ENCODE results near the gene PATJ. TPM values are rescaled to one million over a fixed set of nuclear protein-coding genes. Genes with fewer than 3 reads are reported as not detected.
"Not testable (repeated sequence)": the region's sequence is repeated elsewhere in the genome, so short reads cannot be mapped to it uniquely, and the experiment has no call there.

Gene PATJ
- total and polyA plus RNA-seq, 3 donors from 2014 or later, result 12.9 to 44.5 (median 21.6) TPM

GRCh38 chr1:62142496-62142895 is 400.2 kb downstream of the PATJ start:
- WGBS, 2 donors, result 63 to 64% methylated on average over 5 of the region's 5 CpGs
- Histone ChIP-seq H3K9me3 (no peaks in the 10 kb centered on the region), H3K4me3 (no peak overlapping the region), H3K27ac (no peak overlapping the region), H3K36me3 (ENCODE audit: low read depth, missing control alignments) (no peaks in the 10 kb centered on the region), H3K27me3 (no peaks in the 10 kb centered on the region), H3K4me1 (no peaks in the 10 kb centered on the region)
- intact Hi-C loops (cut with DNase I; ENCODE audit: low total_unique reads), result no loop called here
- TF ChIP-seq CTCF (IDR thresholded peaks at IDR 0.05) (no peak), POLR2A (IDR thresholded peaks at IDR 0.05) (no peak)
- DNase-seq, result no peak

GRCh38 chr1:62144238-62144831 is 402.1 kb downstream of the PATJ start:
- H3K4me3 ChIP-seq, result no peak overlapping the region
- DNase-seq, result peak; percentile 56
- TF ChIP-seq CTCF (IDR thresholded peaks at IDR 0.05) (peak in 2 of 3 experiments; percentile 59 to 72), POLR2A (IDR thresholded peaks at IDR 0.05) (no peak)
- H3K36me3 ChIP-seq (ENCODE audit: low read depth, missing control alignments), result no peaks in the 10 kb centered on the region
- no peaks in the 10 kb centered on the region for H3K4me1 ChIP-seq
- no peak overlapping the region for H3K27ac ChIP-seq
- no peaks in the 10 kb centered on the region for H3K9me3 ChIP-seq
- 13 to 16% methylated on average over 1 of the region's 1 CpG for WGBS, 2 donors
- H3K27me3 ChIP-seq, result no peaks in the 10 kb centered on the region
- intact Hi-C loops (cut with DNase I; ENCODE audit: low total_unique reads), result no loop called here

GRCh38 chr1:62159940-62160348 is 417.7 kb downstream of the PATJ start:
- H3K4me3 ChIP-seq, result no peak overlapping the region
- TF ChIP-seq POLR2A (IDR thresholded peaks at IDR 0.05), result no peak
- no peak for TF ChIP-seq CTCF (IDR thresholded peaks at IDR 0.05)
- H3K27ac ChIP-seq, result no peak overlapping the region
- H3K9me3 ChIP-seq, result no peaks in the 10 kb centered on the region
- intact Hi-C loops (cut with DNase I; ENCODE audit: low total_unique reads), result no loop called here
- no peaks in the 10 kb centered on the region for H3K36me3 ChIP-seq (ENCODE audit: low read depth, missing control alignments)
- H3K27me3 ChIP-seq, result no peaks in the 10 kb centered on the region
- no peaks in the 10 kb centered on the region for H3K4me1 ChIP-seq
- no peak for DNase-seq
- 89 to 93% methylated on average over 6 of the region's 6 CpGs for WGBS, 2 donors

GRCh38 chr1:62161711-62162110 is 419.4 kb downstream of the PATJ start:
- H3K4me3 ChIP-seq, result no peak overlapping the region
- intact Hi-C loops (cut with DNase I; ENCODE audit: low total_unique reads), result no loop called here
- H3K36me3 ChIP-seq (ENCODE audit: low read depth, missing control alignments), result no peaks in the 10 kb centered on the region
- H3K27ac ChIP-seq, result no peak overlapping the region
- no peak for DNase-seq
- H3K4me1 ChIP-seq, result no peaks in the 10 kb centered on the region
- H3K27me3 ChIP-seq, result no peaks in the 10 kb centered on the region
- H3K9me3 ChIP-seq, result no peaks in the 10 kb centered on the region
- WGBS, 2 donors, result 93 to 96% methylated on average over 1 of the region's 1 CpG
- TF ChIP-seq CTCF (IDR thresholded peaks at IDR 0.05) (no peak), POLR2A (IDR thresholded peaks at IDR 0.05) (no peak)

GRCh38 chr1:62170380-62170779 is 428.1 kb downstream of the PATJ start:
- not testable (repeated sequence) for H3K9me3 ChIP-seq; H3K36me3 ChIP-seq (ENCODE audit: low read depth, missing control alignments); DNase-seq; H3K27me3 ChIP-seq; H3K4me3 ChIP-seq; H3K27ac ChIP-seq; H3K4me1 ChIP-seq
- 88 to 89% methylated on average over 10 of the region's 10 CpGs for WGBS, 2 donors
- intact Hi-C loops (cut with DNase I; ENCODE audit: low total_unique reads), result loop anchor here (5.0 kb wide), 1 partner anchor 237 kb away; no protein-coding TSS in a partner anchor

All from testis (tissue), 3 donors.